Measurements from ENCODE around the gene CYB561. TPM values are rescaled to one million over a fixed set of nuclear protein-coding genes. Genes with fewer than 3 reads are reported as not detected.

CYB561 gene
- total RNA-seq, 1 experiment from 2014 or later, result 42.8 TPM

Other genes starting within 250 kb of the CYB561 start
- gene ACE, start 30.8 kb upstream of the CYB561 start, total RNA-seq (2014; rRNA removed; shearing (Covaris generic); ENCODE audit: low replicate concordance), result 0.40 TPM in 1 of 2 replicates, not detected in the other
- gene KCNH6, start 77.1 kb upstream of the CYB561 start, total RNA-seq (2014; rRNA removed; shearing (Covaris generic); ENCODE audit: low replicate concordance), result not detected in 2 replicates
- gene DCAF7, start 104.2 kb upstream of the CYB561 start, total RNA-seq (2014; rRNA removed; shearing (Covaris generic); ENCODE audit: low replicate concordance), result 7.5 and 21.6 TPM in 2 replicates
- 22.2 and 42.3 TPM in 2 replicates for gene TACO1, start 154.6 kb upstream of the CYB561 start, total RNA-seq (2014; rRNA removed; shearing (Covaris generic); ENCODE audit: low replicate concordance)
- gene MAP3K3, start 176.1 kb upstream of the CYB561 start, total RNA-seq (2014; rRNA removed; shearing (Covaris generic); ENCODE audit: low replicate concordance), result 10.2 and 12.9 TPM in 2 replicates